HEK293T (cell line): Measurements from ENCODE around the gene GPR152.

Source experiments
- BHLHE40 ChIP-seq: fragments of 450-650 bp; IDR thresholded peaks from 2 replicates; pipeline ENCODE4 v1.6.1; 2016; ENCODE audit warnings: mild to moderate bottlenecking, moderate library complexity, borderline replicate concordance
- FOXA1 ChIP-seq: fragments of 450-650 bp; IDR thresholded peaks from 2 replicates; pipeline ENCODE4 v1.6.1; 2016; ENCODE audit warnings: mild to moderate bottlenecking
- FOXK2 ChIP-seq: fragments of 450-650 bp; IDR thresholded peaks from 2 replicates; pipeline ENCODE4 v1.6.1; 2016; ENCODE audit warnings: mild to moderate bottlenecking
- L3MBTL2 ChIP-seq: fragments of 450-650 bp; conservative IDR thresholded peaks from 2 replicates; pipeline ENCODE4 v1.6.1; 2016; ENCODE audit warnings: mild to moderate bottlenecking
- SP1 ChIP-seq: fragments of 450-650 bp; IDR thresholded peaks from 2 replicates; pipeline ENCODE4 v1.6.1; 2017
- TARDBP ChIP-seq: fragments of 450-650 bp; IDR thresholded peaks from 2 replicates; pipeline ENCODE4 v1.6.1; 2016

DNA sequence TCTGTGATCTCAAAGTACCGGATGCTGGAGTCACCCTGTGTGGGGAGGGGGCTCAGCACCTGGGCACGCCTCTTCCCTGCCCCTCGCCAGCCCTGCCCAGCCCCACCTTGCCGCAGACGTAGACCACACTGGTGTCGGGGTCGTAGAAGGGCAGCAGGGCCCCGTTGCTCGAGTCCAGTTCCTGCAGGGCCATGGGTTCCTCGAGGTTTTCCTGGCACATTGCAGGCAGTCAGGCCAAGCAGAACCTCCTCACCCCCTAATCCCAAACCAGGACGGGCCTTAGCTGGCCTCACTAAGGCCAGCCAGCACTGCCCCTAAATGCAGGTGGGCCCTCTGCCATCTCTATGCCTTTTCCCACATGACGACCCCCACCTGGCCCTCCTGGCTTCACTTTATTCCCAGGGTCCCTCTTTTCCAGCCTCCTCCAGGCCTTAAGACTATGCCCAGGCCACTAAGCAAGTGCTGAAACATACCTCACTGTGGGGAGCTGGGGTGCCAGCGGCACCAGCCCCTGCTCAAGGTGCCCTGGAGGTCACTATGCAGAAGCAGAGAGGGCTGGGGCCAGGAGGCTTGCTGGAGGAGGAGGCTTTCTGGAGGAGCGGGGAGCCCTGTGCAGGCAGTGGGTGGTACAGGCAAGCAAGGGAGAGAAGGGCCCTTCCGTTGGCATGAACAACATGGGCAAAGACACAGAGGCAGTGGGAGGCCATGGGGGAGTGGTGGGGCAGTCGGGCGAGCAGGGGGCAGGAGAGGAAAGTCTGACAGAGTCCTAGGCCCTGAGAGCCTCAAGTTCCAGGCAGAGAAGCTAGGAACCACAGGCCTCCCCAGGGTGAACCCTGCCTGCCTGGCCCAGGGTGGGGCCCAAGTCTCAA is 12.1 kb downstream of the GPR152 start:
- TF ChIP-seq TARDBP (no peak), SP1 (no peak), BHLHE40 (no peak), L3MBTL2 (no peak), FOXA1 (no peak), FOXK2 (no peak)
